B cell (primary cell): Measurements from ENCODE around the gene MED15. TPM values are rescaled to one million over a fixed set of nuclear protein-coding genes. Genes with fewer than 3 reads are reported as not detected.

Source experiments
- ATAC-seq: fragments of 200-7000 bp; cut with Tn5 transposase; one replicate; pipeline ENCODE4 v1.10.0; 2021; ENCODE audit warnings: low read depth, mild to moderate bottlenecking, moderate number of reproducible peaks, moderate library complexity
- CTCF ChIA-PET: fragments of 350-600 bp; sonication (Branson Sonifier 250); formaldehyde crosslinking; loops from one replicate; lab custom pipeline; 2021; ENCODE audit warnings: antibody characterized with exemption, inconsistent platforms; lab: Charles Lee
- POLR2A ChIA-PET: fragments of 350-600 bp; sonication (Branson Sonifier 250); formaldehyde crosslinking; loops from one replicate; lab custom pipeline; 2021; ENCODE audit warnings: antibody characterized with exemption; lab: Charles Lee
- DNase-seq: peaks from one replicate; pipeline ENCODE4 v3.0.0; 2013
- H2AFZ ChIP-seq: 2 replicates; pipeline ENCODE4 v1.6.1; 2012; ENCODE audit warnings: mild to moderate bottlenecking, low read depth, low read length; ENCODE audit not compliant: insufficient read depth, poor library complexity, severe bottlenecking
- H3K27ac ChIP-seq, 2 donors: 1 replicate in 1 of 2; 2 replicates in 1 of 2; pipeline ENCODE4 v1.5.1; 2012 to 2013; ENCODE audit warnings: low read length in 2 of 2, mild to moderate bottlenecking in 2 of 2, moderate library complexity in 1 of 2
- H3K27me3 ChIP-seq, 4 experiments: fragments of 200-600 bp in 1 of 4; sonication (generic) in 1 of 4; replicated peaks in 1 of 4; 1 replicate in 2 of 4; 2 replicates in 2 of 4; pipeline versions ENCODE4 v1.6.1 to v1.7.0; 2013 to 2016; ENCODE audit warnings: low read length in 3 of 4, mild to moderate bottlenecking in 2 of 4, mixed read lengths in 1 of 4, moderate library complexity in 1 of 4; ENCODE audit not compliant: insufficient read depth in 4 of 4, control insufficient read depth in 3 of 4; ENCODE audit errors: control extremely low read depth in 1 of 4
- H3K36me3 ChIP-seq, 2 experiments: replicated peaks in 1 of 2; 1 replicate in 1 of 2; 2 replicates in 1 of 2; pipeline versions ENCODE4 v1.6.1 to v1.7.1; 2013; ENCODE audit warnings: low read length in 1 of 2; ENCODE audit not compliant: insufficient read depth in 2 of 2, control insufficient read depth in 1 of 2; ENCODE audit errors: control extremely low read depth in 1 of 2, extremely low read depth in 1 of 2
- H3K4me1 ChIP-seq, 2 donors: fragments of 200-600 bp in 1 of 2; sonication (generic) in 1 of 2; 1 replicate in 1 of 2; 2 replicates in 1 of 2; pipeline versions ENCODE4 v1.5.1 to v1.6.1; 2013 to 2017; ENCODE audit warnings: low read length in 2 of 2; ENCODE audit not compliant: control insufficient read depth in 2 of 2, insufficient read depth in 2 of 2
- H3K4me2 ChIP-seq: replicated peaks from 2 replicates; pipeline ENCODE3; 2012; ENCODE audit warnings: mild to moderate bottlenecking, low read depth, low read length; ENCODE audit not compliant: poor library complexity, severe bottlenecking
- H3K4me3 ChIP-seq, 5 experiments: fragments of 200-600 bp in 1 of 5; sonication (generic) in 1 of 5; 1 replicate in 3 of 5; 2 replicates in 2 of 5; pipeline versions ENCODE4 v1.5.1 to v1.7.0; 2011 to 2016; ENCODE audit warnings: low read length in 4 of 5, mild to moderate bottlenecking in 4 of 5, low read depth in 2 of 5, control low read depth in 1 of 5, moderate library complexity in 1 of 5; ENCODE audit not compliant: insufficient read depth in 1 of 5; ENCODE audit errors: control extremely low read depth in 1 of 5, extremely low read depth in 1 of 5
- H3K79me2 ChIP-seq: fragments of 200-600 bp; sonication (generic); one replicate; pipeline ENCODE4 v1.6.0; 2016; ENCODE audit warnings: low read length; ENCODE audit not compliant: control insufficient read depth, insufficient read depth
- H3K9ac ChIP-seq: fragments of 200-600 bp; sonication (generic); 2 replicates; pipeline ENCODE4 v1.6.1; 2017; ENCODE audit warnings: mild to moderate bottlenecking, low read length, moderate library complexity
- H3K9me3 ChIP-seq, 3 donors: one replicate each; pipeline versions ENCODE4 v1.6.1 to v1.7.1; 2013; ENCODE audit warnings: low read length in 2 of 3; ENCODE audit not compliant: control insufficient read depth in 2 of 3, insufficient read depth in 1 of 3; ENCODE audit errors: control extremely low read depth in 1 of 3
- H4K20me1 ChIP-seq: 2 replicates; pipeline ENCODE4 v1.6.0; 2012; ENCODE audit warnings: mild to moderate bottlenecking, low read length; ENCODE audit not compliant: insufficient read depth, control insufficient read depth, poor library complexity, severe bottlenecking
- H3K27ac Mint-ChIP-seq: one replicate; pipeline ENCODE4 v1.8.0; 2021; ENCODE audit warnings: mixed read lengths
- H3K27me3 Mint-ChIP-seq: one replicate; pipeline ENCODE4 v1.8.0; 2021; ENCODE audit warnings: mixed read lengths
- H3K4me1 Mint-ChIP-seq: one replicate; pipeline ENCODE4 v1.8.0; 2021; ENCODE audit warnings: mixed read lengths
- H3K4me3 Mint-ChIP-seq: one replicate; pipeline ENCODE4 v1.8.0; 2021; ENCODE audit warnings: mixed read lengths
- H3K9me3 Mint-ChIP-seq: one replicate; pipeline ENCODE4 v1.8.0; 2022; ENCODE audit warnings: mixed read lengths; ENCODE audit not compliant: insufficient read depth
- CTCF ChIP-seq: fragments of 200-600 bp; IDR thresholded peaks from one replicate; pipeline ENCODE4 v1.8.0; 2022; ENCODE audit warnings: antibody characterized with exemption, mild to moderate bottlenecking
- EZH2 ChIP-seq: IDR thresholded peaks from 2 replicates; pipeline ENCODE4 v1.6.1; 2012; ENCODE audit warnings: borderline replicate concordance, low read depth, mild to moderate bottlenecking, moderate library complexity, low read length; ENCODE audit not compliant: insufficient read depth, poor library complexity, severe bottlenecking
- WGBS: methylation state at CpG from one replicate; pipeline ENCODE4 v1.1.5; 2013; ENCODE audit warnings: missing lambda C conversion rate; ENCODE audit not compliant: insufficient coverage; 5-methylcytosine and 5-hydroxymethylcytosine counted together
- intact Hi-C: fragments of 100-400 bp; cut with micrococcal nuclease; formaldehyde crosslinking; loops from one replicate; pipeline ENCODE4 v1.10.0; 2022
- polyA plus RNA-seq: library from polyadenylated mRNA; depleted of rRNA; stranded (reverse); fragments of >200 nt; gene quantifications from 2 replicates; pipeline ENCODE4 v1.2.3, GENCODE V29; 2012
- total RNA-seq, 2 donors: library from RNA; stranded (reverse); fragments of 120-200 nt in 1 of 2; gene quantifications; 1 replicate in 1 of 2; 2 replicates in 1 of 2; pipeline versions ENCODE4 v1.2.3 to v1.2.4, GENCODE V29; 2013 to 2022

Gene MED15
- total and polyA plus RNA-seq, 2 donors (not counting 1 experiment from before 2014, with no cell fraction given): 109 to 134 TPM

GRCh38 chr22:20562607-20563465 lies 55.4 kb downstream of the MED15 start:
- no peaks in the 10 kb centered on the region for H3K9me3 Mint-ChIP-seq
- H3K9ac ChIP-seq: no peak overlapping the region

More at GRCh38 chr22:20562607-20563465, 55.4 kb downstream of the MED15 start:
- H3K4me3 Mint-ChIP-seq: no peak overlapping the region
- Histone ChIP-seq H3K27me3 (no peaks in the 10 kb centered on the region), H2AFZ (no peak overlapping the region), H3K4me2 (no peak overlapping the region), H3K4me1 (no peaks in the 10 kb centered on the region), H4K20me1 (peaks cover 14% of the 10 kb centered on the region), H3K27ac (no peak overlapping the region), H3K4me3 (no peak overlapping the region), H3K9me3 (peaks cover 0 to 10% (median 6%) of the 10 kb centered on the region in 3 donors), H3K79me2 (peaks cover 11% of the 10 kb centered on the region), H3K36me3 (peaks cover 10 to 61% of the 10 kb centered on the region in 2 experiments)
- ATAC-seq: no peak
- intact Hi-C loops: loop anchor here (5.0 kb wide), 1 partner anchor 179 kb away; no protein-coding TSS in a partner anchor
- DNase-seq: no peak
- H3K27me3 Mint-ChIP-seq: no peaks in the 10 kb centered on the region
- no peak for TF ChIP-seq CTCF
- no peak for TF ChIP-seq EZH2
- 89% methylated on average over 5 of the region's 14 CpGs for whole genome bisulfite sequencing
- POLR2A ChIA-PET: no interaction called here
- CTCF ChIA-PET: interaction anchor here (1.3 to 5.6 kb wide), 6 partner anchors 11 to 25 kb away, joined by 3 to 34 read pairs (median 4); no protein-coding TSS in a partner anchor
- peaks cover 2% of the 10 kb centered on the region for H3K4me1 Mint-ChIP-seq
- H3K27ac Mint-ChIP-seq: no peak overlapping the region
